ENCODE measurements around the gene ADGRG7. TPM values are rescaled to one million over a fixed set of nuclear protein-coding genes. Genes with fewer than 3 reads are reported as not detected.
A peak's percentile ranks its signal among the peaks of the same experiment; 100 is the strongest.

ADGRG7 gene
- total and polyA plus RNA-seq, 2 of the 13 experiments (the other 11 are each of a cell fraction or from before 2014, with no cell fraction given), result not detected

- TF ChIP-seq ZNF891 (CRISPR knock-in tag; IDR thresholded peaks at IDR 0.05), result no peak; the same call in 1 of the 2 replicates
- TF ChIP-seq ZNF687 (CRISPR knock-in tag; IDR thresholded peaks at IDR 0.05), result peak; percentile 96
- TF ChIP-seq JUN (CRISPR knock-in tag; IDR thresholded peaks at IDR 0.05), result no peak; the same call in 1 of the 2 replicates
- TF ChIP-seq MEIS1 (CRISPR knock-in tag; IDR thresholded peaks at IDR 0.05; ENCODE audit: borderline replicate concordance), result no peak
- no peak; the same call in 1 of the 2 replicates for TF ChIP-seq ZNF33A (CRISPR knock-in tag; IDR thresholded peaks at IDR 0.05; ENCODE audit: borderline replicate concordance)
- TF ChIP-seq ZNF253 (CRISPR knock-in tag; IDR thresholded peaks at IDR 0.05; ENCODE audit: borderline replicate concordance), result no peak
- no peak for TF ChIP-seq PLSCR1 (CRISPR knock-in tag; IDR thresholded peaks at IDR 0.05; ENCODE audit: borderline replicate concordance)
- TF ChIP-seq NFATC3 (CRISPR knock-in tag; IDR thresholded peaks at IDR 0.05), result no peak
- no peak for TF ChIP-seq ZNF672 (CRISPR knock-in tag; IDR thresholded peaks at IDR 0.05)
- no peak for TF ChIP-seq KAT2B (IDR thresholded peaks at IDR 0.05; ENCODE audit: borderline replicate concordance, low read depth, low read length)
- no peak for TF ChIP-seq IKZF1 (IDR thresholded peaks at IDR 0.05)
- no peak for TF ChIP-seq ZBTB38 (CRISPR knock-in tag; IDR thresholded peaks at IDR 0.05)
- TF ChIP-seq ZNF816 (CRISPR knock-in tag; IDR thresholded peaks at IDR 0.05; ENCODE audit: borderline replicate concordance), result peak; percentile 46; the same call in 1 of the 2 replicates
- TF ChIP-seq RXRB (CRISPR knock-in tag; IDR thresholded peaks at IDR 0.05; ENCODE audit: borderline replicate concordance), result peak; percentile 45
- TF ChIP-seq CENPT (CRISPR knock-in tag; IDR thresholded peaks at IDR 0.05; ENCODE audit: low read depth), result no peak
- TF ChIP-seq HMGXB4 (CRISPR knock-in tag; IDR thresholded peaks at IDR 0.05; ENCODE audit: borderline replicate concordance in 1 of 2, low read depth in 1 of 2), result peak; percentile 34 to 82; a peak in 3 of 4 replicates
- no peak; the same call in 1 of the 2 replicates for TF ChIP-seq NCOA2 (CRISPR knock-in tag; IDR thresholded peaks at IDR 0.05)
- 0 out of 2 replicates have a peak, but pooled peaks have one; percentile 32 for TF ChIP-seq TEAD2 (CRISPR knock-in tag; IDR thresholded peaks at IDR 0.05)
- TF ChIP-seq ZFP36L1 (CRISPR knock-in tag; IDR thresholded peaks at IDR 0.05), result no peak
- TF ChIP-seq CEBPB (IDR thresholded peaks at IDR 0.05; ENCODE audit: borderline replicate concordance, low read depth, low read length), result no peak
- no peak for TF ChIP-seq ONECUT2 (CRISPR knock-in tag; IDR thresholded peaks at IDR 0.05)
- TF ChIP-seq NONO (IDR thresholded peaks at IDR 0.05), result no peak
- TF ChIP-seq NONO (CRISPR knock-in tag; conservative IDR thresholded peaks at IDR 0.05), result peak; percentile 93
Measured at GRCh38 chr3:100708989-100709841, 99.8 kb downstream of the ADGRG7 start, which contains the start of gene TFG (continued).
